ENCODE data around the gene MEIOC. TPM values are rescaled to one million over a fixed set of nuclear protein-coding genes. Genes with fewer than 3 reads are reported as not detected.

The MEIOC gene
- total and polyA plus RNA-seq, 3 donors from 2014 or later: 58.2 to 128 (median 85.0) TPM

GRCh38 chr17:44627513-44628242 is 28.6 kb upstream of the MEIOC start:
- TF ChIP-seq, protein P1, sequence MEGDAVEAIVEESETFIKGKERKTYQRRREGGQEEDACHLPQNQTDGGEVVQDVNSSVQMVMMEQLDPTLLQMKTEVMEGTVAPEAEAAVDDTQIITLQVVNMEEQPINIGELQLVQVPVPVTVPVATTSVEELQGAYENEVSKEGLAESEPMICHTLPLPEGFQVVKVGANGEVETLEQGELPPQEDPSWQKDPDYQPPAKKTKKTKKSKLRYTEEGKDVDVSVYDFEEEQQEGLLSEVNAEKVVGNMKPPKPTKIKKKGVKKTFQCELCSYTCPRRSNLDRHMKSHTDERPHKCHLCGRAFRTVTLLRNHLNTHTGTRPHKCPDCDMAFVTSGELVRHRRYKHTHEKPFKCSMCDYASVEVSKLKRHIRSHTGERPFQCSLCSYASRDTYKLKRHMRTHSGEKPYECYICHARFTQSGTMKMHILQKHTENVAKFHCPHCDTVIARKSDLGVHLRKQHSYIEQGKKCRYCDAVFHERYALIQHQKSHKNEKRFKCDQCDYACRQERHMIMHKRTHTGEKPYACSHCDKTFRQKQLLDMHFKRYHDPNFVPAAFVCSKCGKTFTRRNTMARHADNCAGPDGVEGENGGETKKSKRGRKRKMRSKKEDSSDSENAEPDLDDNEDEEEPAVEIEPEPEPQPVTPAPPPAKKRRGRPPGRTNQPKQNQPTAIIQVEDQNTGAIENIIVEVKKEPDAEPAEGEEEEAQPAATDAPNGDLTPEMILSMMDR (IDR thresholded peaks at IDR 0.05): no peak
- TF ChIP-seq POLR2A (IDR thresholded peaks at IDR 0.05): no peak
- WGBS, 2 donors: 55 to 59% methylated on average over 9 of the region's 9 CpGs
- Histone ChIP-seq H3K9me3 (no peaks in the 10 kb centered on the region), H3K27me3 (no peaks in the 10 kb centered on the region), H3K27ac (no peak overlapping the region), H3K4me3 (peak overlapping the region in 1 of 2 donors; percentile 50), H3K36me3 (ENCODE audit: low read depth, missing control alignments) (no peaks in the 10 kb centered on the region), H3K4me1 (peaks cover 8% of the 10 kb centered on the region)
- DNase-seq: peak; percentile 33
- intact Hi-C loops (cut with DNase I; ENCODE audit: low total_unique reads): no loop called here

DNA sequence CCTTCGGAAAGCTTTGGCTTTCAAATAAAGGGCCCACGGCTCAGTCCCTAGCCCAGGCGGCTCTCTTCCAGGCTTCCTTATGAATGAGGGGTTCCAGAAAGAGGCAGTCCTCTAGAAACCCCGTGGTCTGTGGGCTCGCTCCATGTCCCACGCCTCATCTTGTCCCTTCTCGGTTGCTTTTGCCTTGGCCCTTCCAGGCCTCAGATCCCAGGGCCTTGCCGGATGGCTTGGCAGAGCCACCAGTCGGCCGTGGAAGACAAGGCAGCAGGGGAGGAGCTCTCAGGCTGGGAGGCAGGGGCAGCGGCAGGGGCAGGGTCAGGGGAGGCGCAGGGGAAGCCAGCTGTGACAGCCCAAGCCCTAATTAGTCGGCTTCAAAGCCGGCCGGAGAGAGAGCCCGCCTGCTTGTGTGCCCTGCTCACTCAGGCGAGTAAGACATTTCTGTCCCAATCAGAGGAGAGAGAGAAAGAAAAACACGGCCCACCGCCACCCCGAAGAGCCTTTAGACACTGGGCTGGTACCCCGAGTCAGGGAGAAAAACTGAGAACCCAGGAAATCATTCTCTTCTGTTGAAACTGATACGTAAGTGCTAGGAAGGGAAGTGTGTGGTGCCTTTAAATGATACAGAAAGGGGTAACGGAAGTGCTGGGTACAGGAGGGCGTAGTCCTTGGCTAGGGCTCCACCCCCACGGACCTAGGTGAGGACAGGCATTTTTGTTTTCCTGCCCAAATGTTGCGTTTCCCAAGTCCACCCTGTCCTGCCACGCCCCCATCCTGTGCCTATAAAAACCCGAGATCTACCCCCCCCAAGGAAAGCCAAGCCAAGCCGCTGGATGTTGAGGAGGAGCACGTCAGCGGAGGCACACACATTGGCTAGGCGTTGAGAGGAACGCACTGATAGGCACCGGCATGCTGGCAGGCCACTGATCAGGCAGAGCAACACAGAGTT is 27.8 kb upstream of the MEIOC start:
- peaks cover 8% of the 10 kb centered on the region for H3K4me1 ChIP-seq
- DNase-seq: peak; percentile 71
- H3K9me3 ChIP-seq: no peaks in the 10 kb centered on the region
- 45 to 47% methylated on average over 23 to 27 of the region's 34 CpGs for WGBS, 2 donors
- intact Hi-C loops (cut with DNase I; ENCODE audit: low total_unique reads): no loop called here
- peak overlapping the region; percentile 33 to 50 for H3K4me3 ChIP-seq
- TF ChIP-seq, protein P1 (IDR thresholded peaks at IDR 0.05): no peak
- TF ChIP-seq POLR2A (IDR thresholded peaks at IDR 0.05): no peak
- no peaks in the 10 kb centered on the region for H3K36me3 ChIP-seq (ENCODE audit: low read depth, missing control alignments)
- H3K27me3 ChIP-seq: no peaks in the 10 kb centered on the region
- H3K27ac ChIP-seq: no peak overlapping the region

GRCh38 chr17:44629314-44629713 is 27.0 kb upstream of the MEIOC start:
- WGBS, 2 donors: 81% methylated on average over 7 to 13 of the region's 13 CpGs
- TF ChIP-seq, protein P1 (IDR thresholded peaks at IDR 0.05): no peak
- TF ChIP-seq POLR2A (IDR thresholded peaks at IDR 0.05): no peak

DNA sequence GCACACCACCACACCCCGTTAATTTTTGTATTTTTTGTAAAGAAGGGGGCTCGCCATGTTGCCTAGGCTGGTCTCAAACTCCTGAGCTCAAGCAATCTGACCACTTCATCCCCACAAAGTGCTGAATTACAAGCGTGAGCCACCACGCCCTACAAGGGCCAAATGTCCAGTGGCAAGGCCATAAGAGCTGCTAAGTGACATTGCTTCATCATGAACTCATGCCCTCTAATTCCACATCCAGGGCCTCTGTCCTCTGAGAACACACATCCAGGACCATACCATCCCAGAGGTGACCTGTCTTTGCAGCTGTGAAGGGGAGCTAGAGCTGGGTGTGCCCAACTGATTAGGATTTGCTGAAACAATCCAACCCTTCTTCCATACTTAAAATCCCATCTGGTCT is 25.6 kb upstream of the MEIOC start:
- Histone ChIP-seq H3K4me1 (peaks cover 8% of the 10 kb centered on the region), H3K36me3 (ENCODE audit: low read depth, missing control alignments) (no peaks in the 10 kb centered on the region), H3K9me3 (no peaks in the 10 kb centered on the region), H3K27me3 (no peaks in the 10 kb centered on the region), H3K27ac (no peak overlapping the region), H3K4me3 (no peak overlapping the region)
- DNase-seq: no peak
- TF ChIP-seq, protein P1 (IDR thresholded peaks at IDR 0.05): no peak
- TF ChIP-seq POLR2A (IDR thresholded peaks at IDR 0.05): no peak
- intact Hi-C loops (cut with DNase I; ENCODE audit: low total_unique reads): no loop called here
- WGBS, 2 donors: 93 to 97% methylated on average over 4 of the region's 4 CpGs

More at GRCh38 chr17:44629314-44629713, 27.0 kb upstream of the MEIOC start:
- intact Hi-C loops (cut with DNase I; ENCODE audit: low total_unique reads): no loop called here
- Histone ChIP-seq H3K36me3 (ENCODE audit: low read depth, missing control alignments) (no peaks in the 10 kb centered on the region), H3K4me3 (peak overlapping the region in 1 of 2 donors; percentile 50), H3K27ac (no peak overlapping the region), H3K4me1 (peaks cover 8% of the 10 kb centered on the region), H3K27me3 (no peaks in the 10 kb centered on the region), H3K9me3 (no peaks in the 10 kb centered on the region)
- DNase-seq: no peak

Data from testis (tissue), 3 donors.